Measurements from ENCODE around the gene MAST3.
A peak's percentile ranks its signal among the peaks of the same experiment; 100 is the strongest.

Gene MAST3

DNA sequence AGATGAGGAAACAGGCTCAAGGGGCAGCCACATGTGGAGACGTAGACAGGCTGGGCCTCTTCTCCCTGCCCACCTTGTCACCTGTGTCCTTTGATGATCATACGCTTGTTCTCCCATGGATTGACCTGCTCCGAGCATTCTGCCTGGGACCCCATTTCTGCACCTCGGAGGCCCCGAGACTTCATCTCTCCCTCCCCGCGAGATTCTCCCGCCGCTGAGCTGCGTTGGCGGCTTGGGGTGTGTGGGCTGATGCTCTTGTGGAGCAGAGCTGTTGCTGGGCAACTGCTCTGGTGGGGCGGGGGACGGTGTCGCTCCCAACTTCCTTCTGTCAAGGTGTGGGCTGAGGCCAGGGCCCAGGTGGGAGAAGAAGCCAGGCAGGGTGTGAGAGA lies 22.1 kb downstream of the MAST3 start:
- Histone ChIP-seq H3K9ac (ENCODE audit: low read length) (peak overlapping the region; percentile 69; the same call in 1 of the 2 replicates), H3K9me3 (ENCODE audit: insufficient read depth, low read length) (no peaks in the 10 kb centered on the region), H3K27ac (ENCODE audit: low read length) (peak overlapping the region; percentile 47), H2AFZ (ENCODE audit: low read depth, low read length) (no peak overlapping the region), H3K4me2 (ENCODE audit: low read length) (peak overlapping the region; percentile 98), H3K27me3 (ENCODE audit: low read depth, low read length) (no peaks in the 10 kb centered on the region), H3K4me3 (ENCODE audit: low read length) (peak overlapping the region; percentile 81), H4K20me1 (ENCODE audit: insufficient read depth, low read length) (peaks cover 26% of the 10 kb centered on the region), H3K79me2 (ENCODE audit: low read length) (peaks cover 23% of the 10 kb centered on the region), H3K36me3 (replicated peaks; ENCODE audit: low read depth, low read length) (peaks cover 33% of the 10 kb centered on the region), H3K4me1 (ENCODE audit: low read length) (peaks cover 25% of the 10 kb centered on the region)
- TF ChIP-seq, protein P1, sequence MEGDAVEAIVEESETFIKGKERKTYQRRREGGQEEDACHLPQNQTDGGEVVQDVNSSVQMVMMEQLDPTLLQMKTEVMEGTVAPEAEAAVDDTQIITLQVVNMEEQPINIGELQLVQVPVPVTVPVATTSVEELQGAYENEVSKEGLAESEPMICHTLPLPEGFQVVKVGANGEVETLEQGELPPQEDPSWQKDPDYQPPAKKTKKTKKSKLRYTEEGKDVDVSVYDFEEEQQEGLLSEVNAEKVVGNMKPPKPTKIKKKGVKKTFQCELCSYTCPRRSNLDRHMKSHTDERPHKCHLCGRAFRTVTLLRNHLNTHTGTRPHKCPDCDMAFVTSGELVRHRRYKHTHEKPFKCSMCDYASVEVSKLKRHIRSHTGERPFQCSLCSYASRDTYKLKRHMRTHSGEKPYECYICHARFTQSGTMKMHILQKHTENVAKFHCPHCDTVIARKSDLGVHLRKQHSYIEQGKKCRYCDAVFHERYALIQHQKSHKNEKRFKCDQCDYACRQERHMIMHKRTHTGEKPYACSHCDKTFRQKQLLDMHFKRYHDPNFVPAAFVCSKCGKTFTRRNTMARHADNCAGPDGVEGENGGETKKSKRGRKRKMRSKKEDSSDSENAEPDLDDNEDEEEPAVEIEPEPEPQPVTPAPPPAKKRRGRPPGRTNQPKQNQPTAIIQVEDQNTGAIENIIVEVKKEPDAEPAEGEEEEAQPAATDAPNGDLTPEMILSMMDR (IDR thresholded peaks at IDR 0.05; ENCODE audit: low read depth, low read length) = no peak
- no peak for TF ChIP-seq EZH2phosphoT487 (IDR thresholded peaks at IDR 0.05; ENCODE audit: low read depth)

DNA sequence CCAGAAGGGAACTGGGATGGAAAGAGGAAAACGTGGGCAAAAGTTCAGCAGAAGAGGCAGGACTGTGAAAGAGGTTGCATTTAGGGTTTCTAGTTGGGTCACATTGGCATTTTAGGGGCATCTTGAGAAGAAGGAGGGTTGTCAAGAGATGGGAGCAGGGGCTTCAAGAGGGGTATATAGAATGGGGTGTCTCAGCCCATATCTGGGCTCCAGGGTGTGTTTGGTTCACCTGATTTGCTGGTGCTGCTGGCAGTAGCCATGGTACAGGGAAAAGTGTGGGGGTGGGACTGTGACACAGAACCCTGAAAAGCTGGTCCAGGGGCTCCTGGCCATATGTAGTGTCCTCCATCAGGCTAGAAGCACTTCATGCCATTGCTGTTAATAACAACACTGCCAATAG lies 22.5 kb downstream of the MAST3 start:
- Histone ChIP-seq H3K36me3 (replicated peaks; ENCODE audit: low read depth, low read length) (peaks cover 33% of the 10 kb centered on the region), H3K9ac (ENCODE audit: low read length) (no peak overlapping the region; the same call in 1 of the 2 replicates), H3K4me2 (ENCODE audit: low read length) (peak overlapping the region; percentile 98)

DNA sequence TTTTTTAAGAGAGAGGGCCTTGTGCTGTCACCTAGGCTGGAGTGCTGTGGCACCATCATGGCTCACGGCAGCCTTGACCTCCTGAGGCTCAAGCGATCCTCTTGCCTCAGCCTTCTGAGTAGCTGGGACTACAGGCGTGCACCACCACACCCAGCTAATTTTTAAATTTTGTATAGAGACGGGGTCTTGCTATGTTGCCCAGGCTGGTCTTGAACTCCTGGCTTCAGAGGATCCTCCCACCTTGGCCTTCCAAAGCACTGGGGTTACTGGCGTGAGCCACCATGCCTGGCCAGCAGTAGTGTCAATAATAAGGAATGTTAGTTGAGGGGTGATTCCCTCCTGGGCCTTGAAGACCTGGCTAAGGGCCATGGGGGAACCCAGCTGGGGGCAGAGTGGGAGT lies 23.6 kb downstream of the MAST3 start:
- Histone ChIP-seq H3K79me2 (ENCODE audit: low read length) (peaks cover 23% of the 10 kb centered on the region), H4K20me1 (ENCODE audit: insufficient read depth, low read length) (peaks cover 26% of the 10 kb centered on the region), H2AFZ (ENCODE audit: low read depth, low read length) (no peak overlapping the region), H3K9me3 (ENCODE audit: insufficient read depth, low read length) (no peaks in the 10 kb centered on the region), H3K4me3 (ENCODE audit: low read length) (no peak overlapping the region), H3K4me1 (ENCODE audit: low read length) (peaks cover 25% of the 10 kb centered on the region), H3K9ac (ENCODE audit: low read length) (no peak overlapping the region), H3K4me2 (ENCODE audit: low read length) (no peak overlapping the region), H3K27me3 (ENCODE audit: low read depth, low read length) (no peaks in the 10 kb centered on the region), H3K36me3 (replicated peaks; ENCODE audit: low read depth, low read length) (peaks cover 34% of the 10 kb centered on the region), H3K27ac (ENCODE audit: low read length) (no peak overlapping the region)
- TF ChIP-seq, protein P1 (IDR thresholded peaks at IDR 0.05; ENCODE audit: low read depth, low read length) = no peak
- TF ChIP-seq EZH2phosphoT487 (IDR thresholded peaks at IDR 0.05; ENCODE audit: low read depth) = no peak

More for the DNA sequence above, 22.5 kb downstream of the MAST3 start:
- Histone ChIP-seq H3K79me2 (ENCODE audit: low read length) (peaks cover 23% of the 10 kb centered on the region), H4K20me1 (ENCODE audit: insufficient read depth, low read length) (peaks cover 26% of the 10 kb centered on the region), H2AFZ (ENCODE audit: low read depth, low read length) (no peak overlapping the region), H3K27ac (ENCODE audit: low read length) (no peak overlapping the region), H3K27me3 (ENCODE audit: low read depth, low read length) (no peaks in the 10 kb centered on the region), H3K4me1 (ENCODE audit: low read length) (peaks cover 25% of the 10 kb centered on the region), H3K9me3 (ENCODE audit: insufficient read depth, low read length) (no peaks in the 10 kb centered on the region), H3K4me3 (ENCODE audit: low read length) (peak overlapping the region; percentile 81)
- TF ChIP-seq, protein P1 (IDR thresholded peaks at IDR 0.05; ENCODE audit: low read depth, low read length) = no peak
- TF ChIP-seq EZH2phosphoT487 (IDR thresholded peaks at IDR 0.05; ENCODE audit: low read depth) = no peak

DNA sequence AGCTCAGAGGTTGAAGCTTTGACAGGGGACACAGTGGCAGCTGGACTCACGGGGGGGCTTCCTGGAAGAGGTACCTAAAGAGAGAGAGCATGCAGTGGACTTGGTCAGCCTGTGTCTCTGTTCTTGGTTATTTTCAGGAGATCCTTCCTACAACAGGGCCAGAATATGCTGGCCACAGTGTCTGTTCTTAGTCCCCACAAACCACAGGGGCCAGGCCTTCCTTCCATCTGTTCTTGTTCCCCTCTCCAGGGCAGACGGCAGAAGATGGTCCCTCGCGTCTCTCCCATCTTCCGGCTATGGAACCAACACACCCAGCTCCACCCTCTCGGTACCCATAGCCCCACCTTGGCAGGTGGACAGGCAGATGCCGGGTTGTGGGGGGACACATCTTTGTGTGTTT lies 24.8 kb downstream of the MAST3 start:
- Histone ChIP-seq H3K4me1 (ENCODE audit: low read length) (peaks cover 22% of the 10 kb centered on the region), H3K9me3 (ENCODE audit: insufficient read depth, low read length) (no peaks in the 10 kb centered on the region), H3K4me2 (ENCODE audit: low read length) (no peak overlapping the region), H3K4me3 (ENCODE audit: low read length) (no peak overlapping the region), H3K36me3 (replicated peaks; ENCODE audit: low read depth, low read length) (peaks cover 34% of the 10 kb centered on the region), H3K79me2 (ENCODE audit: low read length) (peaks cover 23% of the 10 kb centered on the region), H3K27me3 (ENCODE audit: low read depth, low read length) (no peaks in the 10 kb centered on the region), H3K9ac (ENCODE audit: low read length) (no peak overlapping the region), H3K27ac (ENCODE audit: low read length) (no peak overlapping the region), H4K20me1 (ENCODE audit: insufficient read depth, low read length) (peaks cover 20% of the 10 kb centered on the region), H2AFZ (ENCODE audit: low read depth, low read length) (no peak overlapping the region)
- TF ChIP-seq, protein P1 (IDR thresholded peaks at IDR 0.05; ENCODE audit: low read depth, low read length) = no peak
- TF ChIP-seq EZH2phosphoT487 (IDR thresholded peaks at IDR 0.05; ENCODE audit: low read depth) = no peak
